Cardiac fibroblast (primary cell): ENCODE measurements around the gene HEXA.

Experiments used
- DNase-seq, 2 donors: peaks; one replicate each; pipeline versions ENCODE4 v3.0.0 to v3.0.0-alpha.2; 2010; ENCODE audit warnings: low read depth in 2 of 2
- H3K4me3 ChIP-seq, 2 donors: replicated peaks in 1 of 2; 1 replicate in 1 of 2; 2 replicates in 1 of 2; pipeline ENCODE4 v1.5.1; 2011; ENCODE audit warnings: low read depth in 2 of 2, low read length in 2 of 2, mild to moderate bottlenecking in 2 of 2, moderate library complexity in 1 of 2
- TF ChIP-seq, protein P1 (sequence below): IDR thresholded peaks from one replicate; pipeline ENCODE4 v1.5.1; 2011; ENCODE audit warnings: low read depth, mild to moderate bottlenecking, low read length, inconsistent platforms

The HEXA gene

DNA sequence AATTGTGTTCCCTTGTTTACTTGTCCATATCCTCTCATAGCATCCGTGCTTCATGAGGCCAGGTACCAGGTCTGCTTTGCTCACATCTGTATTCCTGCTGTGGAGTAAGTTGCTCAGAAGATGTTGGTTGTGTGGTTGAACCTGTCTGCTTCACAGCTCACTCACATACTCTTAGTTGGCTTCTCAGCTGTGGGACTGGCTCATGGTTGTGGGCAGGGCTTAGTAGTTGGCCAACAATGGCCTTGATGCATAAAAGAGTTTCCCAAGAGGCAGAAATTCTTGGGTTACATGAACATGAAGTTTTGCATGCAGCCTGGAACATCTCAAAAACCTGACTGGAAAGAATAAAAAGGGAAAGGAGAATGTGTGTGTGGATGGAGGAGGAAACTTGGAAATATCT is 72.9 kb downstream of the HEXA start:
- no peak overlapping the region for H3K4me3 ChIP-seq
- TF ChIP-seq, protein P1, sequence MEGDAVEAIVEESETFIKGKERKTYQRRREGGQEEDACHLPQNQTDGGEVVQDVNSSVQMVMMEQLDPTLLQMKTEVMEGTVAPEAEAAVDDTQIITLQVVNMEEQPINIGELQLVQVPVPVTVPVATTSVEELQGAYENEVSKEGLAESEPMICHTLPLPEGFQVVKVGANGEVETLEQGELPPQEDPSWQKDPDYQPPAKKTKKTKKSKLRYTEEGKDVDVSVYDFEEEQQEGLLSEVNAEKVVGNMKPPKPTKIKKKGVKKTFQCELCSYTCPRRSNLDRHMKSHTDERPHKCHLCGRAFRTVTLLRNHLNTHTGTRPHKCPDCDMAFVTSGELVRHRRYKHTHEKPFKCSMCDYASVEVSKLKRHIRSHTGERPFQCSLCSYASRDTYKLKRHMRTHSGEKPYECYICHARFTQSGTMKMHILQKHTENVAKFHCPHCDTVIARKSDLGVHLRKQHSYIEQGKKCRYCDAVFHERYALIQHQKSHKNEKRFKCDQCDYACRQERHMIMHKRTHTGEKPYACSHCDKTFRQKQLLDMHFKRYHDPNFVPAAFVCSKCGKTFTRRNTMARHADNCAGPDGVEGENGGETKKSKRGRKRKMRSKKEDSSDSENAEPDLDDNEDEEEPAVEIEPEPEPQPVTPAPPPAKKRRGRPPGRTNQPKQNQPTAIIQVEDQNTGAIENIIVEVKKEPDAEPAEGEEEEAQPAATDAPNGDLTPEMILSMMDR, result no peak
- no peak for DNase-seq
